Stomach (tissue), 9 donors: ENCODE measurements around the gene TRPT1. TPM values are rescaled to one million over a fixed set of nuclear protein-coding genes. Genes with fewer than 3 reads are reported as not detected.

Experiments used
- DNase-seq, 2 donors: peaks; one replicate each; pipeline versions ENCODE4 v3.0.0 to v3.0.0-alpha.2; 2013 to 2019
- H3K27ac ChIP-seq, 5 donors: fragments of 200-600 bp in 4 of 5; sonication (generic) in 4 of 5; one replicate each; pipeline ENCODE4 v1.5.1; 2013 to 2019; ENCODE audit warnings: mild to moderate bottlenecking in 1 of 5, moderate library complexity in 1 of 5
- H3K27me3 ChIP-seq, 3 donors: fragments of 200-600 bp; sonication (generic); one replicate each; pipeline ENCODE4 v1.5.1; 2017 to 2019; ENCODE audit warnings: mixed run types in 1 of 3
- H3K36me3 ChIP-seq, 4 donors: fragments of 200-600 bp; sonication (generic); 1 replicate in 3 of 4; 2 replicates in 1 of 4; pipeline ENCODE4 v1.5.1; 2016 to 2019
- H3K4me1 ChIP-seq, 4 donors: fragments of 200-600 bp; sonication (generic); one replicate each; pipeline ENCODE4 v1.5.1; 2016 to 2019
- H3K4me3 ChIP-seq, 4 donors: fragments of 200-600 bp; sonication (generic) in 3 of 4; one replicate each; pipeline ENCODE4 v1.5.1; 2016 to 2019; ENCODE audit warnings: mild to moderate bottlenecking in 1 of 4
- H3K9me3 ChIP-seq, 4 donors: fragments of 200-600 bp; sonication (generic); one replicate each; pipeline ENCODE4 v1.5.1; 2016 to 2019
- CTCF ChIP-seq, 7 experiments: fragments of 450-650 bp in 4 of 7; fragments of 200-600 bp in 3 of 7; sonication (generic) in 3 of 7; IDR thresholded peaks; one replicate each; pipeline ENCODE4 v1.5.1; 2016 to 2019; ENCODE audit warnings: antibody characterized with exemption in 7 of 7, control low read depth in 2 of 7, mild to moderate bottlenecking in 1 of 7
- EP300 ChIP-seq: sonication (generic); formaldehyde crosslinking; IDR thresholded peaks from one replicate; pipeline ENCODE4 v1.6.1; 2017; ENCODE audit warnings: antibody characterized with exemption
- POLR2A ChIP-seq, 4 donors: fragments of 450-650 bp; IDR thresholded peaks; one replicate each; pipeline ENCODE4 v1.6.1; 2016; ENCODE audit warnings: antibody characterized with exemption in 4 of 4, control low read depth in 2 of 4, mild to moderate bottlenecking in 1 of 4, moderate library complexity in 1 of 4
- POLR2AphosphoS5 ChIP-seq, 3 donors: sonication (generic); formaldehyde crosslinking; IDR thresholded peaks; one replicate each; pipeline ENCODE4 v1.6.1; 2016; ENCODE audit warnings: antibody characterized with exemption in 3 of 3
- WGBS, 5 donors: extraction: QIAGEN DNeasy Blood & Tissue Kit in 3 of 5; methylation state at CpG; one replicate each; pipeline versions ENCODE4 v1.1.5 to v1.1.7; 2013 to 2018; 5-methylcytosine and 5-hydroxymethylcytosine counted together
- intact Hi-C: fragments of 100-400 bp; cut with DNase I; formaldehyde crosslinking; loops from one replicate; pipeline ENCODE4 v1.15.1; 2023; ENCODE audit warnings: low total_unique reads
- polyA plus RNA-seq, 3 donors: library from polyadenylated mRNA; stranded (reverse); fragments of 200-250 nt; gene quantifications; one replicate each; pipeline ENCODE4 v1.2.3, GENCODE V29; 2013
- total RNA-seq, 5 donors: library from RNA; depleted of rRNA; stranded (reverse); fragments of >200 nt; gene quantifications; one replicate each; pipeline versions ENCODE4 v1.1.0 to v1.2.3, GENCODE V29; 2014 to 2016
- donor health status: healthy with polysubstance abuse.
- donor health status: Bipolar disorder and iron deficiency.
- donor health status: healthy.

The TRPT1 gene
- total and polyA plus RNA-seq, 8 donors = 15.2 to 425 (median 77.8) TPM

GRCh38 chr11:64229744-64230170, 3.8 kb upstream of the TRPT1 start:
- intact Hi-C loops = no loop called here
- Histone ChIP-seq H3K9me3 (no peaks in the 10 kb centered on the region), H3K4me3 (peak overlapping the region; percentile 66 to 73 (median 70)), H3K27me3 (no peaks in the 10 kb centered on the region), H3K36me3 (no peaks in the 10 kb centered on the region), H3K27ac (peak overlapping the region; percentile 91 to 96 (median 94)), H3K4me1 (peaks cover 56 to 80% (median 78%) of the 10 kb centered on the region in 4 donors)
- WGBS, 5 donors = 29 to 39% (median 34%) methylated on average over 13 of the region's 13 CpGs
- DNase-seq = peak in 1 of 2 donors; percentile 23
- TF ChIP-seq POLR2AphosphoS5 (IDR thresholded peaks at IDR 0.05) = no peak
- TF ChIP-seq POLR2A (IDR thresholded peaks at IDR 0.05) = no peak
- TF ChIP-seq CTCF (IDR thresholded peaks at IDR 0.05) = no peak
- TF ChIP-seq EP300 = no peak

- intact Hi-C loops = no loop called here
- WGBS, 5 donors = 79 to 89% (median 84%) methylated on average over 7 to 12 of the region's 12 CpGs
- peaks cover 56 to 84% (median 81%) of the 10 kb centered on the region in 4 donors for H3K4me1 ChIP-seq
- peak overlapping the region in 3 of 4 donors; percentile 66 to 72 (median 68) for H3K4me3 ChIP-seq
- no peaks in the 10 kb centered on the region for H3K27me3 ChIP-seq
- H3K9me3 ChIP-seq = no peaks in the 10 kb centered on the region
- peaks cover 0 to 4% (median 3%) of the 10 kb centered on the region in 4 donors for H3K36me3 ChIP-seq
- TF ChIP-seq POLR2AphosphoS5 (IDR thresholded peaks at IDR 0.05) = no peak
- no peak for TF ChIP-seq POLR2A (IDR thresholded peaks at IDR 0.05)
- TF ChIP-seq EP300 = no peak
- TF ChIP-seq CTCF (IDR thresholded peaks at IDR 0.05) = no peak
- peak in 1 of 2 donors; percentile 13 for DNase-seq
- peak overlapping the region; percentile 91 to 96 (median 94) for H3K27ac ChIP-seq
Observed at GRCh38 chr11:64229090-64229743, 3.2 kb upstream of the TRPT1 start.

- WGBS, 5 donors = 50 to 72% (median 59%) methylated on average over 2 to 3 of the region's 3 CpGs
- Histone ChIP-seq H3K36me3 (peaks cover 4 to 21% (median 18%) of the 10 kb centered on the region in 4 donors), H3K27me3 (no peaks in the 10 kb centered on the region), H3K4me3 (peak overlapping the region in 3 of 4 donors; percentile 70 to 76 (median 72)), H3K9me3 (no peaks in the 10 kb centered on the region), H3K27ac (peak overlapping the region; percentile 94 to 97 (median 96)), H3K4me1 (peaks cover 42 to 77% (median 70%) of the 10 kb centered on the region in 4 donors)
- DNase-seq = peak; percentile 41 to 65
- TF ChIP-seq EP300 (no peak), POLR2A (IDR thresholded peaks at IDR 0.05) (no peak), CTCF (IDR thresholded peaks at IDR 0.05) (no peak), POLR2AphosphoS5 (IDR thresholded peaks at IDR 0.05) (no peak)
- intact Hi-C loops = no loop called here
Observed at GRCh38 chr11:64227405-64227956, 1.5 kb upstream of the TRPT1 start.

DNA sequence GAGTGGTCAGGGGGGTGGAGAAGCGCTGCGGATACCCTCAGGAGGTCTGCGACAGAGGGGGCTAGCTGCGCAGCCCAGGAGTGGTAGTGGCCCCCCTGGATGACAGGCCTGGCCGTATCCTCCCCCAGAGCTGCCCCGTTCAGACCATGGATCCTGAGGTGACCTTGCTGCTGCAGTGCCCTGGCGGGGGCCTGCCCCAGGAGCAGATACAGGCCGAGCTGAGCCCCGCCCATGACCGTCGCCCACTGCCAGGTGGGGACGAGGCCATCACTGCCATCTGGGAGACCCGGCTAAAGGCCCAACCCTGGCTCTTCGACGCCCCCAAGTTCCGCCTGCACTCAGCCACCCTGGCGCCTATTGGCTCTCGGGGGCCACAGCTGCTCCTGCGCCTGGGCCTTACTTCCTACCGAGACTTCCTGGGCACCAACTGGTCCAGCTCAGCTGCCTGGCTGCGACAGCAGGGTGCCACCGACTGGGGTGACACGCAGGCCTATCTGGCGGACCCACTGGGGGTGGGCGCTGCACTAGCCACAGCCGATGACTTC, 593 bp upstream of the TRPT1 start:
- Histone ChIP-seq H3K27me3 (no peaks in the 10 kb centered on the region), H3K27ac (peak overlapping the region; percentile 94 to 97 (median 96)), H3K4me1 (peaks cover 41 to 68% (median 61%) of the 10 kb centered on the region in 4 donors), H3K36me3 (peaks cover 4 to 25% (median 22%) of the 10 kb centered on the region in 4 donors), H3K9me3 (no peaks in the 10 kb centered on the region), H3K4me3 (peak overlapping the region; percentile 70 to 90 (median 74))
- WGBS, 5 donors = 0 to 20% (median 3%) methylated on average over 5 to 26 of the region's 26 CpGs
- intact Hi-C loops = no loop called here
- TF ChIP-seq POLR2AphosphoS5 (IDR thresholded peaks at IDR 0.05) = peak in 2 of 3 donors; percentile 60
- TF ChIP-seq POLR2A (IDR thresholded peaks at IDR 0.05) = no peak
- peak; percentile 68 to 74 for DNase-seq
